Non-pigmented ciliary epithelial cell (primary cell): ENCODE data around the gene MYBPC1.

ENCODE experiments used
- DNase-seq: peaks from one replicate; pipeline ENCODE4 v3.0.0-alpha.2; 2010; ENCODE audit warnings: low read depth

The MYBPC1 gene

GRCh38 chr12:101694986-101695385 lies 100.2 kb downstream of the MYBPC1 start:
- DNase-seq: no peak

DNA sequence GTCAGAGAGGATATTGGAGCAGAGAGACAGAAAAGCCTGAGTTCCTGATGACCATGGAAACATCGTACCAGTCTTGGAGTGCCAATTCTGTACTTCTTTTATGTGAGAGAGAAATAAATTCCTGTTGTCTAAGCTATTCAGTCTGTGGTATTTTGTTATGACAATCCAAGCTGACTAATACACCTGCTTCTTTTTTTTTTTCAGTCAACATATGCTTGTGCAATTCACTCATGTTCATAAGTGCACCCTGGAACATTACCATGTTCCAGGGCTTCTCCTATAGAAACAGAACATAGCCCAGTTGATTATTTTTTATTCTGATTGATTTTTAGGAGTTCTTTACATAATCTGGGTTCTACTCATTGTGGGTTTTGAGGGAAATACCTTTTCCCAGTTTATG lies 100.9 kb downstream of the MYBPC1 start:
- DNase-seq: peak; percentile 26

- DNase-seq: no peak
Measured at GRCh38 chr12:101696251-101697196, 101.8 kb downstream of the MYBPC1 start.

- DNase-seq: no peak
Measured at GRCh38 chr12:101697197-101697929, 102.6 kb downstream of the MYBPC1 start, which contains the start of gene CHPT1. TSS of gene CHPT1 (plus strand) at chr12:101697640. CDS start at chr12:101697862, 222 bp downstream.

GRCh38 chr12:101697930-101698799 lies 103.4 kb downstream of the MYBPC1 start:
- DNase-seq: no peak

GRCh38 chr12:101698800-101699347 lies 104.1 kb downstream of the MYBPC1 start:
- DNase-seq: no peak

- no peak for DNase-seq
Measured at GRCh38 chr12:101700299-101700820, 105.6 kb downstream of the MYBPC1 start.

- DNase-seq: no peak
Measured at GRCh38 chr12:101703487-101703886, 108.7 kb downstream of the MYBPC1 start.

- DNase-seq: no peak
Measured at GRCh38 chr12:101706403-101706802, 111.6 kb downstream of the MYBPC1 start.

DNA sequence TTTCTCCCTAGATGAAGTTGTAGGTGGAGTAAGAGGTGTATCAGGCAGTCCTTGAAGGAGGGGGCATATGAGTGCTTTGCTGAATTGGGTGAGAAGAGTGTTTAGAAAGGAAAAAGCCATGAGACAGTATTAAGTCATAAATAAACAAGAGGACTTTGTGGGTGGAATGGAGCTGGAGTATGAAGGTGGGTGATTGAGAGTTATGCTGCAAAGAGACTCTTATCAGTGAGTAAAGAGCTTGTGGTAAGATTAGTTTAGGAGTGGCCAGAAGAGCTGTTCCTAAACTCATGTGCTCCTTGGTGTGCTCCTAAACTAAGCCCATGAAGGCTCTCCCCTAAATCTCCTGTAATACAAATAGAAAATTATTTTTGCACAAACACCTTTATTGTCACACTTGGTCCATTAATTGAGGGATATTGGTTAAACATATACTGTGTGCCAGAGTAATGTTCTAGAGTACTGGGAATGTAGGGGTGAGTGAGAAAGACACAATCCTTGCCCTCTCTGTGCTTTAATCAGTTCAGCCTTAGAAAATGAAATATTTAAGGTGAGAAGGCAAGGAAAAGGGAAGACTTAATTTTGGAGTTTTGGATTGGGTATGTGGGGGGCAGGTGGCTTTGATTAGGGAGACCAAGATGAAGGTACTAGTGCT lies 112.5 kb downstream of the MYBPC1 start:
- peak; percentile 34 for DNase-seq

GRCh38 chr12:101710288-101710687 lies 115.5 kb downstream of the MYBPC1 start:
- no peak for DNase-seq

- no peak for DNase-seq
Measured at GRCh38 chr12:101713059-101713682, 118.4 kb downstream of the MYBPC1 start.

- no peak for DNase-seq
Measured at GRCh38 chr12:101713930-101714329, 119.2 kb downstream of the MYBPC1 start.

- no peak for DNase-seq
Measured at GRCh38 chr12:101714877-101715444, 120.2 kb downstream of the MYBPC1 start.

DNA sequence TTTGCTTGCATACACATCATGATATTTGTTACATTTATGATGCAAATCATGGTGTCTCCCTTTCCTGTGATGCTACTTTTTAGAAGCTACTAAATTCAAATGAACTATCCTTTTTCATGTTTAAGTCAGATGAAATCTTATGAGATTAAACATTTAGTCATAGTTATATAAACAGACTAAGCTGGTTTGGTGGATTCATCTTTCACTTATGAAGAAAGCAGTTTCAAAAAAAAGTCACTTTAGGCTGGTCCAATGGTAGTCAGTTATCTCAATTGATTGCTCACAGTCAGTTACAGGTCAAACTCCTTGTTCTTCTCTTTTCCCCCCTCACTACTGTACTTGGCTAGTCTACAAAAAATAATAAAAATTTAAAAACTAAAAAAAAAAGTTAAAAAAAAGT lies 124.8 kb downstream of the MYBPC1 start:
- no peak for DNase-seq

- DNase-seq: no peak
Measured at GRCh38 chr12:101720118-101720517, 125.3 kb downstream of the MYBPC1 start.

DNA sequence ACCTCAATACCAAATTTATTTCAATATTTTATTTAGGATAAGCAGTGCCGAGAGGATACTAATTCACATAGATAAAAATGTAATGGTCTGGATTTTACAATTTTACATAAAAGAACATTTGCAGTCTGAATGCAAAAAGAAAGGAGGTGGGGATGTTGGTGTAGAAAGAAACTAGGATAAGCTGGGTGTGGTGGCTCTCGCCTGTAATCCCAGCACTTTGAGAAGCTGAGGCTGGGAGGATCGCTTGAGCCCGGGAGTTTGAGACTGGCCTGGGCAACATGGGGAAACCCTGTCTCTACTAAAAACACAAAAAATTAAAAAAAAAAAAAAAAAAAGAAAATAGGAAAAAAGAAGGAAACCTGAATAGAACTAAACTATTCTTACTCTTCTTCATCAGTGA lies 127.6 kb downstream of the MYBPC1 start:
- DNase-seq: no peak

- no peak for DNase-seq
Measured at GRCh38 chr12:101727098-101727497, 132.3 kb downstream of the MYBPC1 start.

DNA sequence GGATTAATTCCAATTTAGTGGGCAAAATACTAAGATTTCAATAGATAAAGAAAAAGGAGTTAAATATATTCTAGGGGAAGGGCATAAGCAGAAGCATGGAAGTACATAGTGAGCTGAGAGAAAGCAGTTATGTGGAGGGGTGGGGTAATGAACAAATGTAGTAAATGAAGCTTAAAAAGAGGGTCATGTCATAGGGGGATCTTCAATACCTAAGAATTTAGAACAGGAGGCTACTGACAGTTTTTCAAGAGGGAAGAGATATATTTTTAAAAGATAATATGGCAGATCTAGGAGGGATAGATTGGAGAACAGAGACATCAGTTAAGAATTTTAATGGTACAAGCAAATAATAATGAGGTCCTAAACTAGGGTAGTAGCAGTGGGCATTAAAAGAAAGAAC lies 135.1 kb downstream of the MYBPC1 start:
- no peak for DNase-seq

DNA sequence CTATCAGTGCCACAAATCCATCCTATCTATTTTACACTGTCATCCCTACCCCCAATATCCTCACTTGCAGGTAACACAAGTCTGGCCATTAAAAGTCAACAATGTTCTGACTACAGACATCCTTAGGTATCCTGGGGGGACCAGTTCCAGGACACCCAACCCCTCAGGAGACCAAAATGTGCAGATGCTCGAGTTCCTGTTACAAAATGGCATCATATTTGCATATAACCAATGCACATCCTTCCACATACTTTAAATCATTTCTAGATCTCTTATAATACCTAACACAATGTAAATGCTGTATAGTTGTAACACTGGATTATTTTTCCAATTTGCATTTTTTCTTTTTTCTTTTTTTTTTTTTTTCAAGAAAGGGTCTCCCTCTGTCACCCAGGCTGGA lies 137.5 kb downstream of the MYBPC1 start:
- no peak for DNase-seq
